Measurements from ENCODE around the gene PPP2R3A.
"Not testable (repeated sequence)": the region's sequence is repeated elsewhere in the genome, so short reads cannot be mapped to it uniquely, and the experiment has no call there.

The PPP2R3A gene

GRCh38 chr3:136042608-136043221, 77.2 kb downstream of the PPP2R3A start:
- DNase-seq: no peak

- DNase-seq: no peak
Observed at GRCh38 chr3:136044980-136045745, 79.6 kb downstream of the PPP2R3A start.

GRCh38 chr3:136048068-136048467, 82.5 kb downstream of the PPP2R3A start:
- DNase-seq: no peak

- no peak for DNase-seq
Observed at GRCh38 chr3:136050250-136050649, 84.7 kb downstream of the PPP2R3A start.

- no peak for DNase-seq
Observed at GRCh38 chr3:136055491-136055890, 90.0 kb downstream of the PPP2R3A start.

GRCh38 chr3:136067211-136067610, 101.7 kb downstream of the PPP2R3A start:
- no peak for DNase-seq

GRCh38 chr3:136068708-136069107, 103.2 kb downstream of the PPP2R3A start:
- no peak for DNase-seq

- no peak for DNase-seq
Observed at GRCh38 chr3:136069933-136070332, 104.4 kb downstream of the PPP2R3A start.

- no peak for DNase-seq
Observed at GRCh38 chr3:136070334-136070733, 104.8 kb downstream of the PPP2R3A start.

- DNase-seq: no peak
Observed at GRCh38 chr3:136070953-136071949, 105.7 kb downstream of the PPP2R3A start.

GRCh38 chr3:136074546-136075170, 109.1 kb downstream of the PPP2R3A start:
- no peak for DNase-seq

GRCh38 chr3:136075218-136075808, 109.8 kb downstream of the PPP2R3A start:
- no peak for DNase-seq

GRCh38 chr3:136075811-136076210, 110.3 kb downstream of the PPP2R3A start:
- DNase-seq: no peak

- DNase-seq: no peak
Observed at GRCh38 chr3:136078421-136079364, 113.2 kb downstream of the PPP2R3A start.

GRCh38 chr3:136083641-136084382, 118.3 kb downstream of the PPP2R3A start:
- not testable (repeated sequence) for DNase-seq

GRCh38 chr3:136085067-136085466, 119.5 kb downstream of the PPP2R3A start:
- DNase-seq: not testable (repeated sequence)

GRCh38 chr3:136093771-136094170, 128.2 kb downstream of the PPP2R3A start:
- DNase-seq: no peak

GRCh38 chr3:136105044-136105443, 139.5 kb downstream of the PPP2R3A start:
- DNase-seq: no peak

GRCh38 chr3:136106101-136106500, 140.6 kb downstream of the PPP2R3A start:
- DNase-seq: no peak

- no peak for DNase-seq
Observed at GRCh38 chr3:136109499-136109898, 144.0 kb downstream of the PPP2R3A start.

Measured in NCI-H510A (cell line).